ENCODE results near the gene MILR1. TPM values are rescaled to one million over a fixed set of nuclear protein-coding genes. Genes with fewer than 3 reads are reported as not detected.

The MILR1 gene
- total RNA-seq, 1 donor from 2014 or later: 1.9 TPM

- peak overlapping the region; percentile 11 for H3K9ac ChIP-seq (ENCODE audit: low read length)
- H3K27me3 ChIP-seq (ENCODE audit: insufficient read depth, low read length): no peaks in the 10 kb centered on the region
- DNase-seq (ENCODE audit: low read depth) (no peak), FAIRE-seq (no peak)
- H2AFZ ChIP-seq (ENCODE audit: low read depth, low read length): no peak overlapping the region
- H3K79me2 ChIP-seq (ENCODE audit: insufficient read depth, low read length): peaks cover 80% of the 10 kb centered on the region
- Mint-ChIP-seq H3K9me3 (ENCODE audit: unreplicated experiment) (no peaks in the 10 kb centered on the region), H3K27ac (ENCODE audit: unreplicated experiment) (no peak overlapping the region), H3K4me1 (ENCODE audit: low read depth, unreplicated experiment) (peaks cover 49% of the 10 kb centered on the region), H3K4me3 (ENCODE audit: unreplicated experiment) (peak overlapping the region; percentile 30), H3K27me3 (ENCODE audit: low read depth, unreplicated experiment) (no peaks in the 10 kb centered on the region), H3K36me3 (ENCODE audit: low read depth, unreplicated experiment) (peaks cover 22% of the 10 kb centered on the region)
- H3K4me3 ChIP-seq (ENCODE audit: insufficient read depth, low read depth, low read length): no peak overlapping the region
- TF ChIP-seq, protein P1, sequence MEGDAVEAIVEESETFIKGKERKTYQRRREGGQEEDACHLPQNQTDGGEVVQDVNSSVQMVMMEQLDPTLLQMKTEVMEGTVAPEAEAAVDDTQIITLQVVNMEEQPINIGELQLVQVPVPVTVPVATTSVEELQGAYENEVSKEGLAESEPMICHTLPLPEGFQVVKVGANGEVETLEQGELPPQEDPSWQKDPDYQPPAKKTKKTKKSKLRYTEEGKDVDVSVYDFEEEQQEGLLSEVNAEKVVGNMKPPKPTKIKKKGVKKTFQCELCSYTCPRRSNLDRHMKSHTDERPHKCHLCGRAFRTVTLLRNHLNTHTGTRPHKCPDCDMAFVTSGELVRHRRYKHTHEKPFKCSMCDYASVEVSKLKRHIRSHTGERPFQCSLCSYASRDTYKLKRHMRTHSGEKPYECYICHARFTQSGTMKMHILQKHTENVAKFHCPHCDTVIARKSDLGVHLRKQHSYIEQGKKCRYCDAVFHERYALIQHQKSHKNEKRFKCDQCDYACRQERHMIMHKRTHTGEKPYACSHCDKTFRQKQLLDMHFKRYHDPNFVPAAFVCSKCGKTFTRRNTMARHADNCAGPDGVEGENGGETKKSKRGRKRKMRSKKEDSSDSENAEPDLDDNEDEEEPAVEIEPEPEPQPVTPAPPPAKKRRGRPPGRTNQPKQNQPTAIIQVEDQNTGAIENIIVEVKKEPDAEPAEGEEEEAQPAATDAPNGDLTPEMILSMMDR (IDR thresholded peaks at IDR 0.05; ENCODE audit: insufficient read depth, low read depth, low read length): no peak
- no peak for TF ChIP-seq EZH2 (IDR thresholded peaks at IDR 0.05; ENCODE audit: insufficient read depth, low read length)
- H3K9me3 ChIP-seq (ENCODE audit: insufficient read depth, low read depth, low read length): no peaks in the 10 kb centered on the region
- peaks cover 71% of the 10 kb centered on the region for H3K36me3 ChIP-seq (ENCODE audit: insufficient read depth, low read length)
- H3K27ac ChIP-seq (ENCODE audit: low read depth, low read length): peak overlapping the region; percentile 13
- peak overlapping the region; percentile 90 for H3K4me2 ChIP-seq (ENCODE audit: low read length)
- H3K4me1 ChIP-seq (ENCODE audit: insufficient read depth, low read length): peaks cover 42% of the 10 kb centered on the region
- peaks cover 87% of the 10 kb centered on the region for H4K20me1 ChIP-seq (ENCODE audit: insufficient read depth, low read length)
Measured at GRCh38 chr17:64500862-64501765, 52.2 kb downstream of the MILR1 start.

- no peak for TF ChIP-seq EZH2 (IDR thresholded peaks at IDR 0.05; ENCODE audit: insufficient read depth, low read length)
- TF ChIP-seq, protein P1 (IDR thresholded peaks at IDR 0.05; ENCODE audit: insufficient read depth, low read depth, low read length): no peak
- Mint-ChIP-seq H3K27ac (ENCODE audit: unreplicated experiment) (peak overlapping the region; percentile 55), H3K9me3 (ENCODE audit: unreplicated experiment) (no peaks in the 10 kb centered on the region), H3K27me3 (ENCODE audit: low read depth, unreplicated experiment) (no peaks in the 10 kb centered on the region), H3K4me1 (ENCODE audit: low read depth, unreplicated experiment) (peaks cover 49% of the 10 kb centered on the region), H3K36me3 (ENCODE audit: low read depth, unreplicated experiment) (peaks cover 22% of the 10 kb centered on the region), H3K4me3 (ENCODE audit: unreplicated experiment) (no peak overlapping the region)
- H3K79me2 ChIP-seq (ENCODE audit: insufficient read depth, low read length): peaks cover 76% of the 10 kb centered on the region
- peak overlapping the region; percentile 90 for H3K4me2 ChIP-seq (ENCODE audit: low read length)
- DNase-seq (ENCODE audit: low read depth) (no peak), FAIRE-seq (no peak)
- H3K36me3 ChIP-seq (ENCODE audit: insufficient read depth, low read length): peaks cover 71% of the 10 kb centered on the region
- H3K4me1 ChIP-seq (ENCODE audit: insufficient read depth, low read length): peaks cover 41% of the 10 kb centered on the region
- no peak overlapping the region for H3K4me3 ChIP-seq (ENCODE audit: insufficient read depth, low read depth, low read length)
- H3K9ac ChIP-seq (ENCODE audit: low read length): peak overlapping the region; percentile 100
- no peaks in the 10 kb centered on the region for H3K9me3 ChIP-seq (ENCODE audit: insufficient read depth, low read depth, low read length)
- peak overlapping the region; percentile 3 for H3K27ac ChIP-seq (ENCODE audit: low read depth, low read length)
- peaks cover 87% of the 10 kb centered on the region for H4K20me1 ChIP-seq (ENCODE audit: insufficient read depth, low read length)
- no peaks in the 10 kb centered on the region for H3K27me3 ChIP-seq (ENCODE audit: insufficient read depth, low read length)
- no peak overlapping the region for H2AFZ ChIP-seq (ENCODE audit: low read depth, low read length)
Measured at GRCh38 chr17:64502021-64502420, 53.1 kb downstream of the MILR1 start.

DNA sequence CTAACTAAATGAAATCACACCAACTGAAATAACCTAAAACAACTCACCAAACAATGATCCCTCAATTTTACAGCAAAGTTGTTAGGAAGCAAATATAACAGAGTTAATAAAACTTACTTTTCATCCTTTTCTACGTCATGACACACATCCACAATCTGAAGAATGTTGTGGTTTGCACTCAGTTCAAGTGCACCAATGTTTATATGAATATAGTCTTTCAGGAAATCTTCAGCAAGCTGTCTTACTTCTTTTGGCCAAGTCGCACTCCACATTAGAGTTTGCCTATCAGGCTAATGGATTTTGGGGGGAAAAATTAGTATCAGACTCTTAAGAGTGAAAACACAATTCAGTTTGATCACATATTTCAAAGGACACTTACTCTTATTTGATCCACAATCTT, 53.9 kb downstream of the MILR1 start:
- no peak for FAIRE-seq
- peaks cover 22% of the 10 kb centered on the region for H3K36me3 Mint-ChIP-seq (ENCODE audit: low read depth, unreplicated experiment)
- H3K4me1 Mint-ChIP-seq (ENCODE audit: low read depth, unreplicated experiment): peaks cover 49% of the 10 kb centered on the region
- no peaks in the 10 kb centered on the region for H3K27me3 Mint-ChIP-seq (ENCODE audit: low read depth, unreplicated experiment)
- Histone ChIP-seq H3K36me3 (ENCODE audit: insufficient read depth, low read length) (peaks cover 69% of the 10 kb centered on the region), H3K4me3 (ENCODE audit: insufficient read depth, low read depth, low read length) (peak overlapping the region; percentile 100), H3K27me3 (ENCODE audit: insufficient read depth, low read length) (no peaks in the 10 kb centered on the region), H3K4me2 (ENCODE audit: low read length) (peak overlapping the region; percentile 90), H3K27ac (ENCODE audit: low read depth, low read length) (peak overlapping the region; percentile 3), H3K4me1 (ENCODE audit: insufficient read depth, low read length) (peaks cover 33% of the 10 kb centered on the region), H3K9ac (ENCODE audit: low read length) (peak overlapping the region; percentile 100), H2AFZ (ENCODE audit: low read depth, low read length) (no peak overlapping the region), H4K20me1 (ENCODE audit: insufficient read depth, low read length) (peaks cover 87% of the 10 kb centered on the region), H3K79me2 (ENCODE audit: insufficient read depth, low read length) (peaks cover 84% of the 10 kb centered on the region), H3K9me3 (ENCODE audit: insufficient read depth, low read depth, low read length) (no peaks in the 10 kb centered on the region)
- TF ChIP-seq, protein P1 (IDR thresholded peaks at IDR 0.05; ENCODE audit: insufficient read depth, low read depth, low read length): no peak
- TF ChIP-seq EZH2 (IDR thresholded peaks at IDR 0.05; ENCODE audit: insufficient read depth, low read length): no peak
- peak overlapping the region; percentile 1 for H3K27ac Mint-ChIP-seq (ENCODE audit: unreplicated experiment)
- DNase-seq (ENCODE audit: low read depth): peak; percentile 55
- no peaks in the 10 kb centered on the region for H3K9me3 Mint-ChIP-seq (ENCODE audit: unreplicated experiment)
- peak overlapping the region; percentile 94 for H3K4me3 Mint-ChIP-seq (ENCODE audit: unreplicated experiment)
